CD4-positive, alpha-beta T cell treated with Interleukin-12 subunit alpha and Interleukin-12 subunit beta, for 1 hour (primary cell): Measurements from ENCODE around the gene ZDHHC7.

Source experiments
- DNase-seq: peaks from one replicate; pipeline ENCODE4 v3.0.0-alpha.2; 2020

Gene ZDHHC7

GRCh38 chr16:84933774-84934631 is 77.3 kb downstream of the ZDHHC7 start:
- no peak for DNase-seq

GRCh38 chr16:84932681-84933080 is 78.7 kb downstream of the ZDHHC7 start:
- DNase-seq: no peak

GRCh38 chr16:84931506-84931905 is 79.8 kb downstream of the ZDHHC7 start:
- DNase-seq: no peak

- DNase-seq: no peak
Observed at GRCh38 chr16:84931107-84931494, 80.2 kb downstream of the ZDHHC7 start.

GRCh38 chr16:84930298-84931106 is 80.8 kb downstream of the ZDHHC7 start:
- DNase-seq: no peak

GRCh38 chr16:84929421-84930297 is 81.7 kb downstream of the ZDHHC7 start:
- no peak for DNase-seq

GRCh38 chr16:84928679-84929420 is 82.5 kb downstream of the ZDHHC7 start:
- DNase-seq: no peak

- no peak for DNase-seq
Observed at GRCh38 chr16:84927621-84928591, 83.4 kb downstream of the ZDHHC7 start.

GRCh38 chr16:84926462-84926861 is 84.9 kb downstream of the ZDHHC7 start:
- DNase-seq: no peak

GRCh38 chr16:84925773-84926372 is 85.5 kb downstream of the ZDHHC7 start:
- DNase-seq: no peak

- DNase-seq: peak; percentile 64
Observed at GRCh38 chr16:84925092-84925772, 86.1 kb downstream of the ZDHHC7 start.

GRCh38 chr16:84924331-84925091 is 86.8 kb downstream of the ZDHHC7 start:
- DNase-seq: no peak
